Left ventricle myocardium superior (tissue), 1 donor: Measurements from ENCODE around the gene LHFPL3. TPM values are rescaled to one million over a fixed set of nuclear protein-coding genes. Genes with fewer than 3 reads are reported as not detected.
"Not testable (repeated sequence)": the region's sequence is repeated elsewhere in the genome, so short reads cannot be mapped to it uniquely, and the experiment has no call there.

ENCODE experiments used
- ATAC-seq: fragments of 200-7000 bp; cut with Tn5 transposase; one replicate; pipeline ENCODE4 v1.9.1; 2020; ENCODE audit warnings: mild to moderate bottlenecking, moderate library complexity
- DNase-seq: peaks from one replicate; pipeline ENCODE4 v3.0.0-alpha.2; 2020
- intact Hi-C: fragments of 100-400 bp; cut with micrococcal nuclease; formaldehyde crosslinking; loops from one replicate; pipeline ENCODE4 v1.11.0; 2022
- total RNA-seq: library from RNA; stranded (reverse); fragmentation: NEBNext Ultra II Directional; extraction: Animal tissue kit (Norgen Biotek cat#: 25700); gene quantifications from one replicate; pipeline ENCODE4 v1.2.1, GENCODE V29; 2021
- donor health status: DM: no; HTN: yes; CAD: no; lungs with severe emphysema.

The LHFPL3 gene
- total RNA-seq, 1 donor from 2014 or later: not detected

GRCh38 chr7:104653825-104654401, 325.5 kb downstream of the LHFPL3 start:
- intact Hi-C loops: no loop called here
- DNase-seq (no peak), ATAC-seq (no peak)

GRCh38 chr7:104655592-104655991, 327.2 kb downstream of the LHFPL3 start:
- intact Hi-C loops: no loop called here
- DNase-seq (no peak), ATAC-seq (no peak)

DNA sequence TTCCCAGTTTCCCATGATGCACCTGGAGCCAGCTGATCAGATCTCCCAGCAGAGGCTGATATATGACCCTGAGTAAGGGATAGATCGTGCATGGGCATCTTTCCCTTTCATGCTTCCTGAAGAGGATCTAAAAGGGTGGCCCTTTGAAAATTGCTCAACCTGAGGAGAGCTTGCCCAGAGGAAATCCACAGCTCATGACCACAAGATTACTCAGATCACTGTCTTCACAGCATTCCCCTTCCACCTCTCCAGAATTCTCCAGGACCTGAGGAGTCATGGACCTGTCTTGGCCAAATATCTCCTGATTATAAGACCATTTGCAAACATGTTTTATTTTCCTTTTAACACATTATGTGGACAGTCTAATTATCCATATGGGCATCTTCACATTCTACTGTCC, 328.1 kb downstream of the LHFPL3 start:
- no peak for DNase-seq
- ATAC-seq: no peak
- intact Hi-C loops: no loop called here

GRCh38 chr7:104657134-104657533, 328.7 kb downstream of the LHFPL3 start:
- ATAC-seq (no peak), DNase-seq (no peak)
- intact Hi-C loops: no loop called here

GRCh38 chr7:104661575-104661974, 333.2 kb downstream of the LHFPL3 start:
- intact Hi-C loops: no loop called here
- DNase-seq (no peak), ATAC-seq (no peak)

DNA sequence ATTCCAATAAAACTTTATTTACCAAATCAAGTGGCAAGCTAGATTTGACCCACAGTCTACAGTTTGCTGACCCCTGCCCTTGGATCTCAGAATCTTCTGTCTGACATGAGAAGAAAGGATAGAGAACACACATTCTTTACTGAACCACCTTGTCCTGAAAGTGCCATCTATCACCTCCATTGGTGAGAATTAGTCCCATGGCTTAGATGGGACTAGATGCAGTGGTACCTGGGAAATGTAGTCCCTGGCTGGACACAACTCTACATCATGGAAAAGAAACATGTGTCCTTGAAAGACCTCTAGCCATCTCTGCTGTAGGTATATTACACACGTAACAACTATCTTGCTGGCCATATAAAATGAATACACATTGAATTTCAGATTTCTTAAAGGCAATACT, 336.2 kb downstream of the LHFPL3 start:
- intact Hi-C loops: no loop called here
- DNase-seq (no peak), ATAC-seq (no peak)

DNA sequence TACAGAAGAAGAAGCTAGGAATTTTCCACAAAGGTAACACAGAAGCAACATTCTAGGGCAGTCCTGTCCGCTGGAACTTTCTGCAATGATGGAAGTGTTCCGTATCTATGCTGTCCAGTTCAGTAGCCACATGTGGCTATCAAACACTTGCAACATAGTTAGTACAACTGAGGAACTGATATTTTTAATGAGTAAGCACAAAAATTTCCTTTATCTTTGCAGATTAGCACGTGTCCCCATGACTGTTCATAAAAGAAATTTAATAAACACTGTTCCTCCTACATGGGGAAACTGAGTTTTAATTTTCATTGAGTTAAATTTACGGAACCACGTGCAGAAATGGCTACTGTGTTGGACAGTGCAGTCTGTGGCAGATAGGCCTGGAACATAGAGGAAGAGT, 349.2 kb downstream of the LHFPL3 start:
- intact Hi-C loops: no loop called here
- ATAC-seq: no peak
- no peak for DNase-seq

DNA sequence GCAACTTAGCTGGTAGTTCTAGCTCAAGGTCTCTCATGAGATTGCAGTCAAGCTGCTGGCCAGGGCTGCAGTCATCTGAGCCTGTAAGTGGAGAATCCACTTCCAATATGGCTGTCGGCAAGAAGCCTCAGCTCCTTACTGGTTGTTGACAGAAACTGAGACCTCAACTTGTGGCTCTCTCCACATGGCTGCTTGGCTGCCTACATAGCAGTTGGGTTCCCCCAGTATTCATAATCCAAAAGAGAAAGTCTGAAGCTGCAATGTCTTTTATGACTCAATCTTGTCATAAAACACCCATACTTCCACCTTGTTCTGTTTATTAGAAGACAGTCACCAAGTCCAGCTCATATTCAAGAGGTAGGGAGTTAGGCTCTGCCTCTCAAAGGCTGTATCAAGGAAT, 350.7 kb downstream of the LHFPL3 start:
- ATAC-seq: no peak
- DNase-seq: no peak
- intact Hi-C loops: no loop called here

GRCh38 chr7:104686286-104686685, 357.9 kb downstream of the LHFPL3 start:
- intact Hi-C loops: no loop called here
- no peak for DNase-seq
- no peak for ATAC-seq

GRCh38 chr7:104694710-104695109, 366.3 kb downstream of the LHFPL3 start:
- no peak for ATAC-seq
- no peak for DNase-seq
- intact Hi-C loops: no loop called here

DNA sequence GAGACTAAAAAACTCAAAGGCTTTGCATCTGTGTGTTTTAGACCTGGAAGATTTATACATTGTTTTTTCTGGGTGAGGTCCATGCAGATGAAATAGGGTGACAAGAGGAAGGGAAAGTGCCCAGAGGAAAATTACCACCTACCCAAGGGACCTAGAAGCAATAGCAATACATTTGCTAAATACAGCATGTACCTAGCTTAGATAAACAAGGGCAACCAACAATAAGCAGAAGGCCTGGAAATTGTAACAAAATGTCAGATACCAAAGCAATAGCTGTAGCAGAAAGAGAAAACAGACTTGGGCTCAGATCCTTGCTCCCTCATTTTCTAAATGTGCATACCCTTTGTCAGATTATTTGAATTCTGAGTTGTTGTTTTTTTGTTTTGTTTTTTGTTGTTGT, 367.2 kb downstream of the LHFPL3 start:
- DNase-seq (no peak), ATAC-seq (no peak)
- intact Hi-C loops: no loop called here

GRCh38 chr7:104700336-104700735, 371.9 kb downstream of the LHFPL3 start:
- DNase-seq (no peak), ATAC-seq (no peak)
- intact Hi-C loops: no loop called here

- DNase-seq: not testable (repeated sequence)
Measured at GRCh38 chr7:104721027-104721426, 392.6 kb downstream of the LHFPL3 start.

GRCh38 chr7:104723001-104723400, 394.6 kb downstream of the LHFPL3 start:
- intact Hi-C loops: no loop called here
- DNase-seq (no peak), ATAC-seq (no peak)

More at GRCh38 chr7:104721027-104721426, 392.6 kb downstream of the LHFPL3 start:
- intact Hi-C loops, ATAC-seq: not testable (repeated sequence)

GRCh38 chr7:104758504-104758903, 430.1 kb downstream of the LHFPL3 start:
- ATAC-seq: no peak
- intact Hi-C loops: no loop called here

DNA sequence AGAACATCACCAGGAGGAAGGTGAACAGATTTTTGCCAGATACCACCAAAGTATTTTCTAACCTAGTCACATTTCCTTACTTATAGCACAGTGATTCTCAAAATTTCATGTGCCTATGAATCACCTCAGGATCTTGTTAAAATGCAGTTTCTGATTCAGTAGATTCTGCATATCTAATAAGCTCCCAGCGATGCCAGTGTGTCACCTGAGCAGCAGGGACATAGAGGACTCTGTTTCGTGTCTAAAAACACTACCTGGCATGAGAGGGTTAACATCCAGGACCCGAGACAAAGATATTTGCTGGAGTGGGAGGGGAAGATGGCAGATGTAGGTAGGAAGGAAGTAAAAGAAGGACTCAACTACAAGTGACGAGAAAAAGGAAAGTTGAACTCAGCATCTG, 433.5 kb downstream of the LHFPL3 start:
- intact Hi-C loops: no loop called here
- no peak for DNase-seq
- ATAC-seq: no peak

More at GRCh38 chr7:104758504-104758903, 430.1 kb downstream of the LHFPL3 start:
- DNase-seq: no peak

DNA sequence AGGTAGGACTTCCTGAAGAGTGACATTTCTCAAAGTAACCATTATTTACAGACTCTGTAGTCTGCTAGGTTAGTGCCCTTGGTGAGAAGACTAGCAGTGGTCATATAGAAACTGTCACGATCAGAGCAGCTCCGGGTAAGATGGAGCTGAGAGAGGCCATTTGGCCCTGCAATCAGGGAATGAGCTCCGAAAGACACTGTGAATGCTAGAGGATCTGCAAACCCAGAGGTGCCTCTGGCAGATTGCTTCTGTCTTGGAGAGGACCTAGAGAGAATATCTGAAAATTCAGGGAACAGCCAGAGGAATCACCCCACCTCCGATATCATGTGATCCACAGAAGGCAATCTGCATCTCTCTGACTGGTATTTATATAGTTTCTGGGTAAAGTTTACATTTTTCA, 438.7 kb downstream of the LHFPL3 start:
- DNase-seq: no peak
- intact Hi-C loops: no loop called here
- no peak for ATAC-seq

DNA sequence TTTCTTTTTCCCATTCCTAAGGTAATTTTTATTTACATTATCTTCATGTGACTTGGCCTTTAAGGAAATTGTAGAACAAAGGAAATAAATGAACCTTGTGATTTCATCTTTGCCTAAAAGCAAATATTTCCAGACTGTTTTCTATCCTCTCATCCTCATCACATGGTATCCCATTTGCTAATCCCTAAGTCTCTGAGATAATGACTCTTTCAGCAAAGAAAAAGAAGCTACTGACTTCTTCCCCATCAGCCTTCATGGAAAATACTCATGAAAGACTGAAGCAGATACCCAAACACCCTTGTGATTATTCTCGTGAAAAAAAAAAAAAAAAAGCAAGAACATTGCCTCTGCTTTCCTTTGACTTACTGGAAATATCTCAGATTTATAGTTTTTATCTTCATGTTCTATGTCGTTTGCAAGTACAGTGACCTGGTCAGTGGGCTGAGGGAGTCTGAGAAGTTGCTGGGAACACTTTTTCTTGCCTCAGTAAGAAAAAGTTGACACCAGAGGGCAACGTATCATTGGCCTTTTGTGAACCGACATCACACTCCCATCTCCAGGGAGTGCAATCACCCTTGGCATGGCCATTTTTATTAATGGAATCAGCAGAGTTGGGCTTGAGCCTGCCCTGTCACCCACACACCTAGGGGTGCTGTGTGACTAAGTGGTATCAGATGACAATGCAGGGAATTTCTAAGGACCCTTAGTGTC, 439.6 kb downstream of the LHFPL3 start:
- no peak for DNase-seq
- intact Hi-C loops: no loop called here

DNA sequence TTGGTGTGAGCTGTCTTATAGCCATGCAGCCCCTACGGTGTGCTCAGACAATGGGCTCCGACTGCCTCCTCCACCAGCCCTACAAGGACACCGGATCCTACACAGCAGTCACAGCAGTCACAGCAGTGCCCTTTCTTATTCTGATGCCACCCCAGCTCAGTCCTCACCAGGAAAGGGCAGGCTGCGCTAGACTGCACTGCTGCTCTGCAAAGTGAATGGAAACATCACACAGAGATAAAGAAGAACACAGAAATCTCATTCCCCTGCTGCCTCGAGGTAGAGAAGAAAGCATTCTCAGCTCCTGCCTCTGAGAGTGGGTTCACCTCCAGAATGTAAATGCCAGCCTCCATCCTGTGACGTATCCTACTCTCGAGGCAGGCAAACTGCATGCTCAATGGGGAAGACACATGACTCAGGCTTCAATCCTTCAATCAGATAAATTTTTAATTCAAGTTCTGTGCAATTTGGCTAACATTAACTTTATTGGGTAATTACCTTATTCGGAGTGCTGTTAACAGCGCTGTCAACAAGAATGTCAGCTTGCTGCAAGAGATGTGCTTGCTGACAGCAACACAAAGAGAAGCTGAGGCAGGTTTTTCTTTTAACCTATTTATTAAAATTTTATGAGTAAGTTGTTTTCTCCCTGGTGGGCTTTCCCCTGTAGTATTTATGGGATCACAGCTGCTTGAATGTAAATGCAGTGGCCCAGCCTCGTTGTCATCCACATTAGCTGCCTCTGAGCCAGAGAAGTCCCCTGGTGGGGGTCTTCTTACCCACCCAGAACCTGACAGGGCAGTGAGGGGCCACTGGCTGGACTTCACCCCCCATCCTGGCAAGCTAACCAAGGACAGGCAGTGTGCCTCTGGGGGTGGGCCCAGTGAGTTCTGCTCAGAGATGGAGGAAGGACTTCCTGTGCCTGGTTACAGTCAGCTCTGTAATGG, 444.3 kb downstream of the LHFPL3 start:
- DNase-seq: no peak

More for the DNA sequence above, 439.6 kb downstream of the LHFPL3 start:
- ATAC-seq: no peak

GRCh38 chr7:104773796-104774195, 445.4 kb downstream of the LHFPL3 start:
- ATAC-seq (no peak), DNase-seq (no peak)
- intact Hi-C loops: no loop called here

More for the DNA sequence above, 444.3 kb downstream of the LHFPL3 start:
- intact Hi-C loops: no loop called here
- ATAC-seq: no peak
